HepG2 (cell line): Measurements from ENCODE around the gene ESRRG. TPM values are rescaled to one million over a fixed set of nuclear protein-coding genes. Genes with fewer than 3 reads are reported as not detected.

ENCODE experiments used
- ARNT2 ChIP-seq: sonication (generic); formaldehyde crosslinking; IDR thresholded peaks from 2 replicates; pipeline ENCODE4 v1.8.0; 2022; ENCODE audit warnings: mild to moderate bottlenecking, low read depth, missing genetic modification reagents, moderate library complexity
- DBP ChIP-seq: sonication (generic); formaldehyde crosslinking; IDR thresholded peaks from 2 replicates; pipeline ENCODE4 v1.4.0; 2020; ENCODE audit warnings: missing genetic modification reagents; ENCODE audit errors: not compliant biosample characterization
- EED ChIP-seq: sonication (generic); formaldehyde crosslinking; IDR thresholded peaks from 2 replicates; pipeline ENCODE4 v1.5.0; 2020; ENCODE audit warnings: mild to moderate bottlenecking, missing genetic modification reagents
- FOXC1 ChIP-seq: sonication (generic); formaldehyde crosslinking; IDR thresholded peaks from 2 replicates; pipeline ENCODE4 v1.8.0; 2022; ENCODE audit warnings: mild to moderate bottlenecking, missing genetic modification reagents, borderline replicate concordance
- HOXD1 ChIP-seq: sonication (generic); formaldehyde crosslinking; IDR thresholded peaks from 2 replicates; pipeline ENCODE4 v1.5.0; 2020; ENCODE audit warnings: missing genetic modification reagents
- KIAA2018 ChIP-seq: sonication (generic); formaldehyde crosslinking; IDR thresholded peaks from 2 replicates; pipeline ENCODE4 v1.5.0; 2020; ENCODE audit warnings: mild to moderate bottlenecking, missing genetic modification reagents, borderline replicate concordance
- MYPOP ChIP-seq: sonication (generic); formaldehyde crosslinking; IDR thresholded peaks from 2 replicates; pipeline ENCODE4 v1.8.1; 2023; ENCODE audit warnings: mild to moderate bottlenecking, moderate library complexity, missing genetic modification reagents
- PAX8 ChIP-seq: sonication (generic); formaldehyde crosslinking; IDR thresholded peaks from 2 replicates; pipeline ENCODE4 v1.8.0; 2022; ENCODE audit warnings: mild to moderate bottlenecking, missing genetic modification reagents, borderline replicate concordance
- SMAD9 ChIP-seq: sonication (generic); formaldehyde crosslinking; IDR thresholded peaks from 2 replicates; pipeline ENCODE4 v1.5.1; 2020; ENCODE audit warnings: mild to moderate bottlenecking, missing genetic modification reagents
- SNAPC5 ChIP-seq: sonication (generic); formaldehyde crosslinking; IDR thresholded peaks from 2 replicates; pipeline ENCODE4 v1.8.1; 2023; ENCODE audit warnings: mild to moderate bottlenecking, missing genetic modification reagents, borderline replicate concordance
- ZNF292 ChIP-seq: sonication (generic); formaldehyde crosslinking; IDR thresholded peaks from 2 replicates; pipeline ENCODE4 v1.8.1; 2022; ENCODE audit warnings: mild to moderate bottlenecking, low read depth, missing genetic modification reagents, borderline replicate concordance
- ZNF337 ChIP-seq: sonication (generic); formaldehyde crosslinking; IDR thresholded peaks from 2 replicates; pipeline ENCODE4 v1.5.1; 2020; ENCODE audit warnings: missing genetic modification reagents, low read depth, mild to moderate bottlenecking, borderline replicate concordance
- polyA plus RNA-seq, 8 experiments: library from polyadenylated mRNA; depleted of rRNA in 3 of 8; stranded (reverse) in 7 of 8; unstranded in 1 of 8; fragments of >200 nt; fragmentation: Illumina TruSeq in 4 of 8; extraction: Trizol in 4 of 8; gene quantifications; 2 replicates each; pipeline versions ENCODE4 v1.2.1 to v1.2.3, GENCODE V29; 2011 to 2016; ENCODE audit warnings: low read depth in 4 of 8, missing spikeins in 1 of 8, mixed read lengths in 1 of 8; ENCODE audit not compliant: insufficient read depth in 1 of 8
- total RNA-seq, 5 experiments: library from RNA; depleted of rRNA; stranded (reverse); fragments of >200 nt; fragmentation: Illumina TruSeq; extraction: Trizol; gene quantifications; 2 replicates each; pipeline ENCODE4 v1.2.3, GENCODE V29; 2016; ENCODE audit warnings: low read depth in 1 of 5

Gene ESRRG
- total and polyA plus RNA-seq, 2 of the 13 experiments (the other 11 are each of a cell fraction or from before 2014, with no cell fraction given), result not detected

GRCh38 chr1:216722821-216723220 lies 408 bp downstream of the ESRRG start (continued):
- TF ChIP-seq KIAA2018 (CRISPR knock-in tag) (no peak), SNAPC5 (CRISPR knock-in tag) (no peak), ZNF337 (CRISPR knock-in tag) (no peak), ARNT2 (CRISPR knock-in tag) (no peak), ZNF292 (CRISPR knock-in tag) (no peak), PAX8 (CRISPR knock-in tag) (no peak), DBP (CRISPR knock-in tag) (no peak), HOXD1 (CRISPR knock-in tag) (no peak), FOXC1 (CRISPR knock-in tag) (no peak), EED (CRISPR knock-in tag) (no peak), SMAD9 (CRISPR knock-in tag) (no peak), MYPOP (CRISPR knock-in tag) (no peak)
